22Rv1 (cell line): ENCODE measurements around the gene LSP1.

ENCODE experiments used
- ZFX ChIP-seq: fragments of 450-650 bp; IDR thresholded peaks from 2 replicates; pipeline ENCODE4 v1.6.1; 2017; ENCODE audit warnings: antibody characterized with exemption, borderline replicate concordance
- TF ChIP-seq, protein P1 (sequence below): fragments of 450-650 bp; IDR thresholded peaks from 2 replicates; pipeline ENCODE4 v1.5.1; 2017; ENCODE audit warnings: mild to moderate bottlenecking

DNA sequence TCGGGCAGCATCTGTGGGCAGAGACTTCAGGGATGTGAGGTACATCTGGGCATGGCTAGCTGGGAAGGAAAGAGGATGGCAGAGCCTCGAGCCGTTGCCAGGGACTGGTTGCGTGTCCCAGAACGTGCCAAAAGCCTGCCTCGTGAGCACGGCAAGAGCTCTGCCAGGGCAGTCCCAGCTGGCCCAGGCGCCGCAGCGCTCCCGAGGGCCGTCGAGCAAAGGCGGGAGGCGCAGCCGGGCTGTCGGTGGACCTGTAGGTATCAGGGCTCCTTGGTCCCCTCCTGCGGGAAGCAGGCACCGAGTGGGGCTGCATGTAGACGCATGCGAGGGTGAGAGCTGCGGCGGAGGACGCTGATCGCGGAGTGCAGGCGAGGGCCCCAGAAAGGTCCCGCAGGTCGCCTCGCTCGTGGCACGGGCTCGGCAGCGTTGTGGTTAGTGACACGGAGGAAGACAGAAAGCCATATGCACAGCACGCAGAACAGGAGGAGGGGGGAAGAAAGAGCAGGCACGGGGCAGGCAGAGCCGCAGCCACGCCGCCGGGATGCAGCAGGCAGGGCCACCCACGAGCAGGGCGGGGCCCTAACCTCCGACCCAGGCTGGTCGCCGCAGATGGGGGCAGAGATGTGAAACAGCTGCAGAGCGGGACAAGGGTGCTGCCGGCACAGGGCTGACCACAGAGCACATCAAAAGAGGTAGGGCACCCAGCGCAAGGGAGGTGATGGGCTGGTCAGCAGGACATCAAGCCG, 18.0 kb downstream of the LSP1 start:
- TF ChIP-seq, protein P1, sequence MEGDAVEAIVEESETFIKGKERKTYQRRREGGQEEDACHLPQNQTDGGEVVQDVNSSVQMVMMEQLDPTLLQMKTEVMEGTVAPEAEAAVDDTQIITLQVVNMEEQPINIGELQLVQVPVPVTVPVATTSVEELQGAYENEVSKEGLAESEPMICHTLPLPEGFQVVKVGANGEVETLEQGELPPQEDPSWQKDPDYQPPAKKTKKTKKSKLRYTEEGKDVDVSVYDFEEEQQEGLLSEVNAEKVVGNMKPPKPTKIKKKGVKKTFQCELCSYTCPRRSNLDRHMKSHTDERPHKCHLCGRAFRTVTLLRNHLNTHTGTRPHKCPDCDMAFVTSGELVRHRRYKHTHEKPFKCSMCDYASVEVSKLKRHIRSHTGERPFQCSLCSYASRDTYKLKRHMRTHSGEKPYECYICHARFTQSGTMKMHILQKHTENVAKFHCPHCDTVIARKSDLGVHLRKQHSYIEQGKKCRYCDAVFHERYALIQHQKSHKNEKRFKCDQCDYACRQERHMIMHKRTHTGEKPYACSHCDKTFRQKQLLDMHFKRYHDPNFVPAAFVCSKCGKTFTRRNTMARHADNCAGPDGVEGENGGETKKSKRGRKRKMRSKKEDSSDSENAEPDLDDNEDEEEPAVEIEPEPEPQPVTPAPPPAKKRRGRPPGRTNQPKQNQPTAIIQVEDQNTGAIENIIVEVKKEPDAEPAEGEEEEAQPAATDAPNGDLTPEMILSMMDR, result no peak
- no peak for TF ChIP-seq ZFX
